Activated naive CD8-positive, alpha-beta T cell treated with anti-CD3 and anti-CD28 coated beads for 36 hours (primary cell): ENCODE measurements around the gene SRRM4. TPM values are rescaled to one million over a fixed set of nuclear protein-coding genes. Genes with fewer than 3 reads are reported as not detected.

Experiments
- DNase-seq: peaks from one replicate; pipeline ENCODE4 v3.0.0; 2021
- H3K27ac Mint-ChIP-seq: one replicate; pipeline ENCODE4 v1.8.0; 2022; ENCODE audit warnings: mild to moderate bottlenecking, moderate library complexity, mixed read lengths
- H3K27me3 Mint-ChIP-seq: one replicate; pipeline ENCODE4 v1.8.0; 2022; ENCODE audit warnings: mild to moderate bottlenecking, mixed read lengths
- H3K36me3 Mint-ChIP-seq: one replicate; pipeline ENCODE4 v1.8.0; 2021; ENCODE audit warnings: mild to moderate bottlenecking, mixed read lengths
- H3K4me1 Mint-ChIP-seq: one replicate; pipeline ENCODE4 v1.8.0; 2021; ENCODE audit warnings: mixed read lengths
- H3K4me3 Mint-ChIP-seq: one replicate; pipeline ENCODE4 v1.8.0; 2022; ENCODE audit warnings: mild to moderate bottlenecking, moderate library complexity, mixed read lengths
- H3K9me3 Mint-ChIP-seq: one replicate; pipeline ENCODE4 v1.8.0; 2022; ENCODE audit warnings: mixed read lengths
- total RNA-seq, 2 experiments: library from RNA; stranded (reverse); gene quantifications; one replicate each; pipeline ENCODE4 v1.2.3, GENCODE V29; 2021

The SRRM4 gene
- total RNA-seq, 2 experiments from 2014 or later: not detected

GRCh38 chr12:119176267-119177055 is 195.1 kb downstream of the SRRM4 start:
- Mint-ChIP-seq H3K4me1 (no peaks in the 10 kb centered on the region), H3K27me3 (peaks cover 37% of the 10 kb centered on the region), H3K36me3 (no peaks in the 10 kb centered on the region), H3K4me3 (no peak overlapping the region), H3K9me3 (no peaks in the 10 kb centered on the region), H3K27ac (no peak overlapping the region)
- peak; percentile 4 for DNase-seq

- no peaks in the 10 kb centered on the region for H3K9me3 Mint-ChIP-seq
- H3K27ac Mint-ChIP-seq: no peak overlapping the region
- H3K4me3 Mint-ChIP-seq: no peak overlapping the region
- H3K27me3 Mint-ChIP-seq: peaks cover 37% of the 10 kb centered on the region
- H3K4me1 Mint-ChIP-seq: no peaks in the 10 kb centered on the region
- DNase-seq: no peak
- H3K36me3 Mint-ChIP-seq: no peaks in the 10 kb centered on the region
These were observed 195.7 kb downstream of the SRRM4 start for GRCh38 chr12:119177056-119177325.

- Mint-ChIP-seq H3K4me1 (no peaks in the 10 kb centered on the region), H3K4me3 (no peak overlapping the region), H3K36me3 (no peaks in the 10 kb centered on the region), H3K27ac (no peak overlapping the region), H3K27me3 (peaks cover 37% of the 10 kb centered on the region), H3K9me3 (no peaks in the 10 kb centered on the region)
- no peak for DNase-seq
These were observed 196.5 kb downstream of the SRRM4 start for GRCh38 chr12:119177724-119178380.

GRCh38 chr12:119178544-119179334 is 197.4 kb downstream of the SRRM4 start, which contains the start of gene HSPB8:
Gene HSPB8 (plus strand): TSS chr12:119178931. CDS start chr12:119179313, 382 bp downstream.
- Mint-ChIP-seq H3K27ac (no peak within 1 kb of the TSS), H3K27me3 (peaks cover 37% of the 10 kb centered on the region), H3K9me3 (no peaks in the 10 kb centered on the region), H3K36me3 (no peaks in the 10 kb centered on the region), H3K4me1 (no peaks in the 10 kb centered on the region), H3K4me3 (no peak within 1 kb of the TSS)
- DNase-seq: no peak

DNA sequence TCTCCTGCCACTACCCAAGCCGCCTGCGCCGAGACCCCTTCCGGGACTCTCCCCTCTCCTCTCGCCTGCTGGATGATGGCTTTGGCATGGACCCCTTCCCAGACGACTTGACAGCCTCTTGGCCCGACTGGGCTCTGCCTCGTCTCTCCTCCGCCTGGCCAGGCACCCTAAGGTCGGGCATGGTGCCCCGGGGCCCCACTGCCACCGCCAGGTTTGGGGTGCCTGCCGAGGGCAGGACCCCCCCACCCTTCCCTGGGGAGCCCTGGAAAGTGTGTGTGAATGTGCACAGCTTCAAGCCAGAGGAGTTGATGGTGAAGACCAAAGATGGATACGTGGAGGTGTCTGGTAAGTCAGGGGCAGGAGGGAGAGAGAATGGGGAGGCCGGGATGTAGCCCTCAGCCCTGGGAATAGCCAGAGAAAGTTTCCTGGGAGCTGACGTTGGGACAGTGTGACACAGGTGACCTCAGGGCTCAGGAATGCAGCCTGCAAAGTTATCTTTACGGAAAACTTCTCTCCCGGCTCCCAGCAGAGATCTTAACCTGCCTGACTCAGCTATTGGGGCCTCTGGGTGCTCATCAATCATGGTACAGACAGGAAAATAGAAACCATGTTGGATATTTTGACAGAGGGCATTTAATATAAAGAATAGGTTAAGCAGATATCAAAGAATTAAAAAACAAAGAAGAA is 198.1 kb downstream of the SRRM4 start:
- peaks cover 37% of the 10 kb centered on the region for H3K27me3 Mint-ChIP-seq
- DNase-seq: no peak
- no peaks in the 10 kb centered on the region for H3K36me3 Mint-ChIP-seq
- H3K4me3 Mint-ChIP-seq: no peak overlapping the region
- no peaks in the 10 kb centered on the region for H3K4me1 Mint-ChIP-seq
- H3K9me3 Mint-ChIP-seq: no peaks in the 10 kb centered on the region
- no peak overlapping the region for H3K27ac Mint-ChIP-seq

GRCh38 chr12:119180380-119181040 is 199.2 kb downstream of the SRRM4 start:
- Mint-ChIP-seq H3K4me3 (no peak overlapping the region), H3K27me3 (peaks cover 37% of the 10 kb centered on the region), H3K9me3 (no peaks in the 10 kb centered on the region), H3K4me1 (no peaks in the 10 kb centered on the region), H3K36me3 (no peaks in the 10 kb centered on the region), H3K27ac (no peak overlapping the region)
- DNase-seq: no peak

- Mint-ChIP-seq H3K36me3 (no peaks in the 10 kb centered on the region), H3K27me3 (peaks cover 34% of the 10 kb centered on the region), H3K9me3 (no peaks in the 10 kb centered on the region), H3K4me3 (no peak overlapping the region), H3K27ac (no peak overlapping the region), H3K4me1 (no peaks in the 10 kb centered on the region)
- no peak for DNase-seq
These were observed 199.9 kb downstream of the SRRM4 start for GRCh38 chr12:119181202-119181601.

DNA sequence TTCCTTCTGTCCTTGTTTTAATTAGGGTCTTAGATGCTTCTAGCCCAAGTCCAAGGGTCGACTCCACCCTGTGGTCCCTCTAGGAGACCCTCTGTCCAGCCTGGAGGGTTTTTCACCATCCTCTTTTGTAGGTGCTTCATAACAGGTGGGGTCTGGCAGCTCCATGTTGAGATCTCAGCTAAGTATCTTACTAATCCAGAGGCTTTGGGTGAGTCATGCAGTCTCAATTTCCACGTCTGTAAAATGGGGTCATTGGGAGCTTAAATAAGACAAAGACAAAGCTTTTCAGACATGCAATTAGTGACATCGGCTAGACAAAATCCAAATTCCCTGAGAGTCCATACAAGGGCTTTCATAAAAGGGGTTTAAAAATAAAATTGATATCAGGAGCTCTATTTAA is 200.6 kb downstream of the SRRM4 start:
- H3K27ac Mint-ChIP-seq: no peak overlapping the region
- no peak for DNase-seq
- no peak overlapping the region for H3K4me3 Mint-ChIP-seq
- H3K9me3 Mint-ChIP-seq: no peaks in the 10 kb centered on the region
- peaks cover 26% of the 10 kb centered on the region for H3K27me3 Mint-ChIP-seq
- H3K4me1 Mint-ChIP-seq: no peaks in the 10 kb centered on the region
- no peaks in the 10 kb centered on the region for H3K36me3 Mint-ChIP-seq

DNA sequence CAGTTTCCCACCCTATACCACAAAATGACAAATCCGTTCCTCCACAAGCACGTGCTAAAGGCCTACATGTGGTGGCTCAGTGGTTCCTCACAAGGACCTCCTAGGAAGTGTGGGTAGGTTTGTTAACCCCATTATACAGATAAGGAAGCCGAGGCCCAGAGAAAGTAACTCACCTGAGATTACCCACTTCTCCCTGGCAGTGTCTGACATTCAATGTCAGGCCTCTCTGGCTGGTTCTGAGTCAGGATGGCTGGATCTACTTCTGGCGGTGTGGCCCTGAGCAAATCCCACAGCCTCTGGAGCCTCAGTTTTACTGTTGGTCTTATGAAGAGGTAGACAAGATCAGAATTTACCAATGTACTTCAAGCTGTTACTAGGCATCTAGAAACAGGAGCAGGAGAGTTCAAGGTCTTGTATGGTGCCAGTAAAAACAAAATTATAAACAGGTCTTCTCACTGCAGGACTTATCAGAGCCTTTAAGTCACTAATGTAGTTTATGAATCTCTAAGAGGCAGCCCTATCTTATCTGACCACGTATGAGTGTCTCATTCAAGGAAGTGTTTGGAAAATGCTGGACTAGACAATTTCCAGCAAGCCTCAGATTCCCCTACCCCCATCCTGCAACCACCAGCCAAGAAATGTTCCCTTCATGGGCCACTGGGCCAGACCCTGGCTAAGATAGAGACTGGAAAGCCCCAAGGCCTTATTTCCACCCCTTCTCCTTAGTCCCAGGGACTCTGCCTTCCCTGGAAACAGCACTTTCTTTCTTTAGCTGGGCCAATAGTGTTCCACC is 201.6 kb downstream of the SRRM4 start:
- no peaks in the 10 kb centered on the region for H3K4me1 Mint-ChIP-seq
- H3K9me3 Mint-ChIP-seq: no peaks in the 10 kb centered on the region
- no peak for DNase-seq
- no peak overlapping the region for H3K27ac Mint-ChIP-seq
- no peak overlapping the region for H3K4me3 Mint-ChIP-seq
- no peaks in the 10 kb centered on the region for H3K36me3 Mint-ChIP-seq
- H3K27me3 Mint-ChIP-seq: peaks cover 18% of the 10 kb centered on the region

GRCh38 chr12:119183942-119184695 is 202.8 kb downstream of the SRRM4 start:
- H3K36me3 Mint-ChIP-seq: no peaks in the 10 kb centered on the region
- H3K27me3 Mint-ChIP-seq: peaks cover 8% of the 10 kb centered on the region
- no peak for DNase-seq
- H3K4me1 Mint-ChIP-seq: no peaks in the 10 kb centered on the region
- H3K27ac Mint-ChIP-seq: no peak overlapping the region
- no peaks in the 10 kb centered on the region for H3K9me3 Mint-ChIP-seq
- H3K4me3 Mint-ChIP-seq: no peak overlapping the region

- no peaks in the 10 kb centered on the region for H3K4me1 Mint-ChIP-seq
- DNase-seq: no peak
- no peaks in the 10 kb centered on the region for H3K27me3 Mint-ChIP-seq
- no peaks in the 10 kb centered on the region for H3K36me3 Mint-ChIP-seq
- H3K9me3 Mint-ChIP-seq: no peaks in the 10 kb centered on the region
- no peak overlapping the region for H3K4me3 Mint-ChIP-seq
- no peak overlapping the region for H3K27ac Mint-ChIP-seq
These were observed 213.9 kb downstream of the SRRM4 start for GRCh38 chr12:119195256-119195655.

DNA sequence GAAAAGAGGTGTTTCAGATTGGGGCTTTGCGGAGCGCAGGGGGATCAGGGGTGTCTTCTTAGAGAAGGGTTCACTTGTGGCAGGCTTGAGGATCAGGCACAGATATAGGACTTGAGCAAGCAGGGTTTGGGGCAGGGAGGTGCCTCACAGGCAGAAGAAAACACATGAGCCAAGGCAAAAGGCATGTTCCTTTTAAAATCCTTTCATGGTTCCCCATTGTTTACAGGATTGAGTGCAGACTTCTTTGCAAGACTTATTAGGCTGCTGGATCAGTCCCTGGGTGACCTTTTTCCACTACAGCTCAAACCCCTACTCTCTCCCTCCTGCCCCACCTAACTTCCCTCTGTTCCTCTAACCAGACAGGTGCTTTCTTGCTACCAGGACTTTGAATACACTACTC is 217.1 kb downstream of the SRRM4 start:
- H3K9me3 Mint-ChIP-seq: no peaks in the 10 kb centered on the region
- no peaks in the 10 kb centered on the region for H3K27me3 Mint-ChIP-seq
- no peaks in the 10 kb centered on the region for H3K36me3 Mint-ChIP-seq
- no peaks in the 10 kb centered on the region for H3K4me1 Mint-ChIP-seq
- H3K4me3 Mint-ChIP-seq: no peak overlapping the region
- no peak for DNase-seq
- H3K27ac Mint-ChIP-seq: no peak overlapping the region

- Mint-ChIP-seq H3K36me3 (no peaks in the 10 kb centered on the region), H3K4me3 (no peak overlapping the region), H3K27ac (no peak overlapping the region), H3K4me1 (no peaks in the 10 kb centered on the region), H3K9me3 (no peaks in the 10 kb centered on the region), H3K27me3 (no peaks in the 10 kb centered on the region)
- DNase-seq: no peak
These were observed 219.3 kb downstream of the SRRM4 start for GRCh38 chr12:119200601-119201000.
